ENCODE measurements around the gene B4GALT1. TPM values are rescaled to one million over a fixed set of nuclear protein-coding genes. Genes with fewer than 3 reads are reported as not detected.
"Not testable (repeated sequence)": the region's sequence is repeated elsewhere in the genome, so short reads cannot be mapped to it uniquely, and the experiment has no call there.

The B4GALT1 gene
- total RNA-seq, 1 experiment from 2014 or later = 15.7 TPM

GRCh38 chr9:33103501-33104281 is 63.4 kb downstream of the B4GALT1 start:
- Histone ChIP-seq H3K9me3 (replicated peaks) (no peaks in the 10 kb centered on the region), H3K36me3 (no peaks in the 10 kb centered on the region), H3K4me1 (peaks cover 35% of the 10 kb centered on the region), H3K4me3 (no peak overlapping the region), H3K27me3 (no peaks in the 10 kb centered on the region), H3K27ac (no peak overlapping the region)
- DNase-seq = no peak

- H3K36me3 ChIP-seq = no peaks in the 10 kb centered on the region
- DNase-seq = no peak
These were observed 64.5 kb downstream of the B4GALT1 start for GRCh38 chr9:33102551-33103210.

GRCh38 chr9:33101104-33101951 is 65.8 kb downstream of the B4GALT1 start:
- H3K9me3 ChIP-seq (replicated peaks) = no peaks in the 10 kb centered on the region
- no peak overlapping the region for H3K4me3 ChIP-seq
- H3K36me3 ChIP-seq = no peaks in the 10 kb centered on the region
- no peaks in the 10 kb centered on the region for H3K27me3 ChIP-seq
- no peak overlapping the region for H3K27ac ChIP-seq
- DNase-seq = no peak
- H3K4me1 ChIP-seq = peaks cover 17% of the 10 kb centered on the region

More at GRCh38 chr9:33102551-33103210, 64.5 kb downstream of the B4GALT1 start:
- Histone ChIP-seq H3K27ac (no peak overlapping the region), H3K4me3 (no peak overlapping the region), H3K9me3 (replicated peaks) (no peaks in the 10 kb centered on the region), H3K4me1 (peaks cover 29% of the 10 kb centered on the region), H3K27me3 (no peaks in the 10 kb centered on the region)

DNA sequence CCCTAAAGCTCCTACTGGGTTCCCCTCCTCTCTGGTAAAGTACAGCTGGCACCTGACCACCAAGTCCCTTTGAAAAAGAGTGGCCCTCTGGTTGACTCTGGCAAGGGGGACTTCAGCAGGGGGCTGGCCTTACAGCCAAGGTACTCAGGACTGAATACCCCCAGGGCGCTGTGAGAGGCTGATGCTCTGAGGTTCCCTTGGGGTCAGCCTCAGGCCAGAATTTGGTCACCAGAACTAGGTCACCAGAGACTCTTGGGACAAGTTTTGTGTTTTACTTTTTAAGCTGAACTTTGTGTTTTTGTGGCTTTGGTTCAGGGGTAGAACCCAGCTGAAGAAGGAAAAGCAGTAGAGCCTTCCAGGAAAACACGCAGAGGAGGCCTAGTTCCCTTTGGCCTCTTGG is 67.4 kb downstream of the B4GALT1 start:
- Histone ChIP-seq H3K36me3 (no peaks in the 10 kb centered on the region), H3K27me3 (no peaks in the 10 kb centered on the region), H3K27ac (no peak overlapping the region), H3K9me3 (replicated peaks) (no peaks in the 10 kb centered on the region), H3K4me1 (0 out of 2 replicates have a peak, but pooled peaks cover 7% of the 10 kb centered on the region), H3K4me3 (no peak overlapping the region)
- DNase-seq = no peak

DNA sequence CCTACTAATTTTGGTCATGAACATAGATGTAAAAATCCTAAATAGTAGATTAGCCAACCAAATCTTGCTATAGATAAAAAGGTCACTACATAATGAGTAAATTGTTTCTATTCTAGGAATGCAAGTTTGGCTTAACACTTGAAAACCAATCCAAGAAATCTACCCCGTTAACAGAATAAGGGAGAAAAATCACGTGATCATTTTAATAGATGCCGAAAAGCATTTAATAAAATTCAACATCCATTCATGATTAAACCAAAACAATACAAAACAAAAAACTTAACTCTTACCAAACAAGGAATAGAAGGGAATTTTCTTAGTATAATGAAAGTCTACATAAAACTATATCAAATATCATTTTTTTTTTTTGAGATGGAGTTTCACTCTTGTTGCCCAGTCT is 69.9 kb downstream of the B4GALT1 start:
- Histone ChIP-seq H3K4me1 (0 out of 2 replicates have a peak, but pooled peaks cover 7% of the 10 kb centered on the region), H3K36me3 (no peaks in the 10 kb centered on the region), H3K27me3 (no peaks in the 10 kb centered on the region), H3K9me3 (replicated peaks) (no peaks in the 10 kb centered on the region), H3K4me3 (no peak overlapping the region), H3K27ac (no peak overlapping the region)
- DNase-seq = no peak

GRCh38 chr9:33092634-33093033 is 74.5 kb downstream of the B4GALT1 start:
- Histone ChIP-seq H3K27me3 (no peaks in the 10 kb centered on the region), H3K4me3 (no peak overlapping the region), H3K27ac (no peak overlapping the region), H3K36me3 (no peaks in the 10 kb centered on the region), H3K4me1 (no peaks in the 10 kb centered on the region), H3K9me3 (replicated peaks) (no peaks in the 10 kb centered on the region)
- DNase-seq = no peak

DNA sequence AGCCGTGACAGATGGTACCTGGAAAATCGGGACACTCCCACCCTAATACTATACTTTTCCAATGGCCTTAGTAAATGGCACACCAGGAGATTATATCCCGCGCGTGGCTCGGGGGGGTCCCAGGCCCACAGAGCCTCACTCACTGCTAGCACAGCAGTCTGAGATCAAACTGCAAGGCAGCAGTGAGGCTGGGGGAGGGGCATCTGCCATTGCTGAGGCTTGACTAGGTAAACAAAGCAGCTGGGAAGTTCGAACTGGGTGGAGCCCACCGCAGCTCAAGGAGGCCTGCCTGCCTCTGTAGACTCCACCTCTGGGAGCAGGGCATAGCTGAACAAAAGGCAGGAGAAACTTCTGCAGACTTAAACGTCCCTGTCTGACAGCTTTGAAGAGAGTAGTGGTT is 81.5 kb downstream of the B4GALT1 start:
- H3K27ac ChIP-seq; H3K9me3 ChIP-seq (replicated peaks); H3K36me3 ChIP-seq; H3K27me3 ChIP-seq; H3K4me1 ChIP-seq; DNase-seq; H3K4me3 ChIP-seq: not testable (repeated sequence)

- Histone ChIP-seq H3K36me3 (no peaks in the 10 kb centered on the region), H3K27ac (no peak overlapping the region), H3K4me1 (no peaks in the 10 kb centered on the region), H3K4me3 (no peak overlapping the region), H3K9me3 (replicated peaks) (no peaks in the 10 kb centered on the region), H3K27me3 (no peaks in the 10 kb centered on the region)
- no peak for DNase-seq
These were observed 84.4 kb downstream of the B4GALT1 start for GRCh38 chr9:33082538-33083326.

DNA sequence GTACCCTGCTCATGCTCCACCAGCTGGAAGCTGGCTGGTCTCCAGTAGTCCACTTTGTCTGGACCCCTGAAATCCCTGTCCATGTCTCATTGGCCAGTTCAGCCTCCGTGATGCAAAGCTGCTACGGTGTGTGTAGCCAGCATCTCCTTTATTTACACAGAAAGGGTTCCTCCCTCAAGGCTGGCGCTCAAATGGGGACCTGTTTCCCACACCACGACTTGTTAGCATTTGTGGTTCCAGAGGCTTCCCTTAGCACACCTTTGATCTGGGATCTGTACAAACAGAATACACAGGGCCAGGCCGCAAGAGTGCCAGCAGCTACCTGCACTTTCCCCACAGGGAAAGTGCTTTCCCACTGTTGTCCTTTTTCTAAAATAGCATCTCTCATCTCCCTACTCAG is 85.0 kb downstream of the B4GALT1 start:
- Histone ChIP-seq H3K4me3 (no peak overlapping the region), H3K9me3 (replicated peaks) (no peaks in the 10 kb centered on the region)
- DNase-seq = no peak

DNA sequence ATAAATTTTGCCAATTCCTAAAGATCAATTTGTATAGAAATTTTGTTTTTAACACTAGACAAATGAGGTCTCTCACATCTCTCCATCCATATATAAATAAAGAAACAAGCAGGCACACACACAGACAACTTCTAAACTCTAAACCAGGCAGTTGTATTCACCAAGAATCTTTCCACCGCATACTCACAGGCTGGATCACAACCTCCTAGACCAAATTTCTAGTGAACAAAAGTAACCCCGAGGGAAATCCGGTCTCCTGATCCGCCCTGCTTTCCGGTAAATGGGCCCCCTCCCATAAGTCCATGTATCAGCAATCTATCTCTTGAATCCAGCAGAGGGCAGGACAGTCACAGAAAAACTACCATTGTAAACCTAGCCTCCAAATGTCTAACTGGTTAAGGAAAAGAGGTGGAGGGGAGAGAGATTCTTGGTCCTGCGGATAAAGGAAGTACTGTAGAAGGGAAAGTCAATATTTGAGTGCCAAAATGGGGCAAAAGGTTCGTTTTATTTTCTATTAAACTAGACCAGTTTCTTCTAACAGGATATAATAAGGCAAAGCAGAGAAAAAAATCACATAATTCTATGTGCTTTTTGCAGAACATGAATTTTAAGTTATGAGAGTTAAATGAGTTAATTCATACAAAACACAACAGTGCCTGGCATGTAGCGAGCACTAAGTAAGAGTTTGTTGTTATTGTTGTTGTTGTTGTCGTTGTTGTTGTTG is 85.8 kb downstream of the B4GALT1 start:
- no peaks in the 10 kb centered on the region for H3K4me1 ChIP-seq
- H3K36me3 ChIP-seq = no peaks in the 10 kb centered on the region
- no peaks in the 10 kb centered on the region for H3K27me3 ChIP-seq
- DNase-seq = peak; percentile 72 to 90
- H3K9me3 ChIP-seq (replicated peaks) = no peaks in the 10 kb centered on the region
- H3K4me3 ChIP-seq = peak overlapping the region; percentile 23
- no peak overlapping the region for H3K27ac ChIP-seq

More for the DNA sequence above, 85.0 kb downstream of the B4GALT1 start:
- Histone ChIP-seq H3K36me3 (no peaks in the 10 kb centered on the region), H3K4me1 (no peaks in the 10 kb centered on the region), H3K27me3 (no peaks in the 10 kb centered on the region), H3K27ac (no peak overlapping the region)

GRCh38 chr9:33080534-33080933 is 86.6 kb downstream of the B4GALT1 start:
- DNase-seq = no peak
- Histone ChIP-seq H3K4me3 (peak overlapping the region; percentile 23; the same call in 1 of the 2 replicates), H3K9me3 (replicated peaks) (no peaks in the 10 kb centered on the region), H3K36me3 (no peaks in the 10 kb centered on the region), H3K27ac (no peak overlapping the region), H3K4me1 (no peaks in the 10 kb centered on the region), H3K27me3 (no peaks in the 10 kb centered on the region)

DNA sequence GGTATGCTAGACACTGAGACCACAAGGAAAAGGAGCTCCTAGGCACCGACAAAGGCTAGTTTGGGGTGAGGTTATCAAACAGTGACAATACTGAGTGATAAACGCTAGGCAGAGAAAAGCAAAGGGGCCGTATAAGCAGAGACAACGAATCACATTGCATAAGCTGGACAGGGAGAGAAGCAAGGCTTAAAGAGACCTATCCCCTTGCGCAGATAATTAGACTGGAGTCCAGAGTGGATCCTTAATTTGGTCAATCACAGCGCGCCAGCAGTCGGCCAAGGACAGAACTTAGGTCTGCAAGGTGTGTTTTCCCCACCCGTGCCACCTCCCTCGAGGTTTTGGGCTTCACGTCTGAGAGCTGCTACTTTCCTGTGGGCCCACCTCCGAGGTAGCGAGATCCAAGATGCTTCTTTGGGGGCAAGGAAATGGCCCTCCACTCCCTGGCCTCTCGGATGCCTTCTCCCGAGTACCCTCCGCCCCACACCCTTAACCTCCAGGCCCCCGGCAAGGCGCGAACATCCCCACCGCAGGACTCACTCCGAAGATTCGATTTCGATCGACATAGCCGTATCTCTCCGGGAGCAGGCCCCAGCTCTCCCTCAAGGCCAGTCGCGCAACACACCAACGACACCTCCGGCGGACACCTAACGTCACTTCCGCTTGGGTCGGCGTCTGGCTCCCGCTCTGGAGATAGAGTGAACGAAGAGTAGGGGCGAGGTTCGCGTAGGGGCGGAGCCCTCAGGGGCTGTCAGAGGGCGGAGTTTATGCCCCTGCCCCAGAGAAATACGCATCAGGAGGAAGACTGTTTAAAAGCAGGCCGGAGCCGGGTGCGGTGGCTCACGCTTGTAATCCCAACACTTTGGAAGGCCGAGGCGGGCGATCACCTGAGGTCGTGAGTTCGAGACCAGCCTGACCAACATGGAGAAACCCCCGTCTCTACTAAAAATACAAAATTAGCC is 90.8 kb downstream of the B4GALT1 start, which contains the start of gene SMU1:
TSS of gene SMU1 (minus strand) at position 629 of the 959 bp plus-strand sequence. CDS start at position 563, 66 bp downstream.
- Histone ChIP-seq H3K27me3 (no peaks in the 10 kb centered on the region), H3K27ac (peak within 1 kb of the TSS; percentile 58), H3K4me3 (peak within 1 kb of the TSS; percentile 75), H3K4me1 (no peaks in the 10 kb centered on the region), H3K36me3 (peaks cover 18% of the 10 kb centered on the region; the same call in 1 of the 2 replicates), H3K9me3 (replicated peaks) (no peaks in the 10 kb centered on the region)
- DNase-seq = peak; percentile 95 to 97

- Histone ChIP-seq H3K36me3 (peaks cover 51% of the 10 kb centered on the region), H3K9me3 (replicated peaks) (no peaks in the 10 kb centered on the region), H3K27ac (no peak overlapping the region), H3K4me3 (no peak overlapping the region), H3K27me3 (no peaks in the 10 kb centered on the region), H3K4me1 (no peaks in the 10 kb centered on the region)
- no peak for DNase-seq
These were observed 98.1 kb downstream of the B4GALT1 start for GRCh38 chr9:33068991-33069390.

Measured in SJCRH30 (cell line).